Esophagus squamous epithelium (tissue), 5 donors: ENCODE results near the gene ATP2B2. TPM values are rescaled to one million over a fixed set of nuclear protein-coding genes. Genes with fewer than 3 reads are reported as not detected.

Source experiments
- DNase-seq: peaks from one replicate; lab custom pipeline; 2025; lab: John Stamatoyannopoulos, UW
- H3K27ac ChIP-seq, 4 donors: fragments of 200-600 bp; sonication (generic); one replicate each; pipeline ENCODE4 v1.5.1; 2016 to 2019; ENCODE audit warnings: mild to moderate bottlenecking in 1 of 4
- H3K27me3 ChIP-seq, 4 donors: fragments of 200-600 bp; sonication (generic); 1 replicate in 3 of 4; 2 replicates in 1 of 4; pipeline versions ENCODE4 v1.5.1 to v1.6.0; 2017 to 2021; ENCODE audit warnings: antibody characterized with exemption in 1 of 4
- H3K36me3 ChIP-seq, 3 donors: fragments of 200-600 bp; sonication (generic); one replicate each; pipeline ENCODE4 v1.5.1; 2016 to 2019
- H3K4me1 ChIP-seq, 3 donors: fragments of 200-600 bp; sonication (generic); one replicate each; pipeline ENCODE4 v1.5.1; 2017 to 2019
- H3K4me3 ChIP-seq, 4 donors: fragments of 200-600 bp; sonication (generic); 1 replicate in 3 of 4; 2 replicates in 1 of 4; pipeline ENCODE4 v1.5.1; 2016 to 2019; ENCODE audit warnings: mild to moderate bottlenecking in 2 of 4, moderate library complexity in 1 of 4
- H3K9me3 ChIP-seq, 3 donors: fragments of 200-600 bp; sonication (generic); one replicate each; pipeline ENCODE4 v1.5.1; 2016 to 2019
- CTCF ChIP-seq, 6 experiments: fragments of 450-650 bp in 4 of 6; fragments of 200-600 bp in 2 of 6; sonication (generic) in 2 of 6; IDR thresholded peaks; one replicate each; pipeline ENCODE4 v1.5.1; 2016 to 2019; ENCODE audit warnings: antibody characterized with exemption in 6 of 6, mild to moderate bottlenecking in 4 of 6, moderate library complexity in 4 of 6
- POLR2A ChIP-seq, 4 donors: fragments of 450-650 bp; IDR thresholded peaks; one replicate each; pipeline ENCODE4 v1.6.1; 2017; ENCODE audit warnings: antibody characterized with exemption in 4 of 4, mild to moderate bottlenecking in 4 of 4, moderate library complexity in 3 of 4
- WGBS, 2 donors: methylation state at CpG; one replicate each; pipeline ENCODE4 v1.1.5; 2018; 5-methylcytosine and 5-hydroxymethylcytosine counted together
- intact Hi-C: fragments of 100-400 bp; cut with DNase I; formaldehyde crosslinking; loops from one replicate; pipeline ENCODE4 v1.15.0; 2022
- total RNA-seq, 4 donors: library from RNA; depleted of rRNA; stranded (reverse); fragments of >200 nt; gene quantifications; one replicate each; pipeline ENCODE4 v1.1.0, GENCODE V29; 2016
- donor health status: DM: yes; HTN: yes; CAD: no.

ATP2B2 gene
- total RNA-seq, 4 donors from 2014 or later, result 0.31 to 0.57 (median 0.42) TPM

DNA sequence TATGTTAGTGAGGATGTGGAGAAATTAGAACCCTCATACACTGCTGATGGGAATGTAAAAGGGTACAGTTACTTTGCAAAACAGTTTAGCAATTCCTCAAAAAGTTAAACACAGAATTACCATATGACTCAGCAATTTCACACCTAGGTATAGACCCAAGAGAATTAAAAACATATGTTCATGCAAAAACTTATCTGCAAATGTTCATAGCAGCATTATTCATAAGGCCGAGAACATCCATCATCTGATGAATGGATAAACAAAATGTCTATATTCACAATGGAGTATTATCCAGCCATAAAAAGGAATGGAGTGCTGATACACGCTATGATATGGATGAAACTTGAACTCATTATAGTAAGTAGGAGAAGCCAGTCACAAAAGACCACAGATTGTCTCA, 194.8 kb downstream of the ATP2B2 start:
- Histone ChIP-seq H3K27ac (no peak overlapping the region), H3K9me3 (no peaks in the 10 kb centered on the region), H3K4me3 (no peak overlapping the region), H3K27me3 (no peaks in the 10 kb centered on the region), H3K36me3 (peaks cover 19 to 94% (median 49%) of the 10 kb centered on the region in 3 donors), H3K4me1 (no peaks in the 10 kb centered on the region)
- 77 to 79% methylated on average over 2 of the region's 2 CpGs for WGBS, 2 donors
- TF ChIP-seq POLR2A (IDR thresholded peaks at IDR 0.05), result no peak
- no peak for TF ChIP-seq CTCF (IDR thresholded peaks at IDR 0.05)
- intact Hi-C loops, result no loop called here
- no peak for DNase-seq

DNA sequence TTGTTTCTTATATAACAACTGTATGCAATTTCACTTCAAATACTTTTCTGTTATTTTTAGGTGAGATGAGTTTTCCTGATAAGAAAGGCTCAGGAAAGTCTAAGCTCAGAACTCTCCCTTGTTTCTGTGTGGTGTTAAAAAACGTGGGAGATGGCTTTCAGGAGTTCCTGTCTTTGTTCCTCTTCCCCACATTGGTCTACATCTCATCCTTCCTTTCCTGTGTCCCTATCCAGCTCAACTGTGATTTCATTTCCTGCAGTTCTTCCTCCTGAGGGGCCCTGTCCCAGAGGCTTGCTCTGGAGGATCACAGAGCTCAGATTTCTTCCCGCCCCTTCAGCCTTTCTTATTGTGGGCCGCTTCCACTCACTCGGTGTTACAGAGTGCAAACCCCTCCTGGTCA, 195.7 kb downstream of the ATP2B2 start:
- intact Hi-C loops, result no loop called here
- H3K4me3 ChIP-seq, result no peak overlapping the region
- 53 to 56% methylated on average over 2 to 4 of the region's 4 CpGs for WGBS, 2 donors
- TF ChIP-seq CTCF (IDR thresholded peaks at IDR 0.05) (no peak), POLR2A (IDR thresholded peaks at IDR 0.05) (no peak)
- H3K4me1 ChIP-seq, result no peaks in the 10 kb centered on the region
- peaks cover 22 to 94% (median 49%) of the 10 kb centered on the region in 3 donors for H3K36me3 ChIP-seq
- no peaks in the 10 kb centered on the region for H3K27me3 ChIP-seq
- no peak overlapping the region for H3K27ac ChIP-seq
- no peak for DNase-seq
- no peaks in the 10 kb centered on the region for H3K9me3 ChIP-seq

- DNase-seq, result no peak
- H3K9me3 ChIP-seq, result no peaks in the 10 kb centered on the region
- H3K4me1 ChIP-seq, result no peaks in the 10 kb centered on the region
- H3K27ac ChIP-seq, result no peak overlapping the region
- H3K36me3 ChIP-seq, result peaks cover 32 to 94% (median 40%) of the 10 kb centered on the region in 3 donors
- no peaks in the 10 kb centered on the region for H3K27me3 ChIP-seq
- intact Hi-C loops, result no loop called here
- H3K4me3 ChIP-seq, result no peak overlapping the region
- no peak for TF ChIP-seq CTCF (IDR thresholded peaks at IDR 0.05)
- no peak for TF ChIP-seq POLR2A (IDR thresholded peaks at IDR 0.05)
- WGBS, 2 donors, result 89 to 93% methylated on average over 7 of the region's 7 CpGs
These were observed 196.7 kb downstream of the ATP2B2 start for GRCh38 chr3:10308678-10309077.

DNA sequence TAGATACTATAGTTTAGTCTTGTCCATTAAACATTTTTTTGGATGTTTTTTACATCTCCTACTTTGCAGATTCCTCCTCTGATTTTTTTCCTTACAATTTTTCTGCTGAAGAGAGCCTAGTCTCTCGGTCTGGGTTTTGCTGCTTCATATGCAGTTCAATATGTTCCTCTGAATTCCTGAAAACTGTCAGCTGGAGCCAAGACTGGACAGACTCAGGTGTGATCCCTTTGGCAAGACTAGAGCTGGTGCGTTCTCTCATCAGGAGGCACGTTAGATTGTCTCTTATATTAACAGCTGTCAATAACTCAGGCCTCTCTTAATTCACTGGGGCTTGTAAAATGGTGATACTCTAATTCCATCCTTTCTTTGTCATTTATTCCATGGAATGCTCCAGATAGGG, 199.2 kb downstream of the ATP2B2 start:
- no peaks in the 10 kb centered on the region for H3K4me1 ChIP-seq
- no peak for DNase-seq
- H3K4me3 ChIP-seq, result no peak overlapping the region
- H3K27ac ChIP-seq, result no peak overlapping the region
- intact Hi-C loops, result no loop called here
- TF ChIP-seq CTCF (IDR thresholded peaks at IDR 0.05), result no peak
- TF ChIP-seq POLR2A (IDR thresholded peaks at IDR 0.05), result no peak
- H3K36me3 ChIP-seq, result peaks cover 31 to 94% (median 43%) of the 10 kb centered on the region in 3 donors
- H3K27me3 ChIP-seq, result no peaks in the 10 kb centered on the region
- H3K9me3 ChIP-seq, result no peaks in the 10 kb centered on the region
- 91 to 93% methylated on average over 3 of the region's 3 CpGs for WGBS, 2 donors

DNA sequence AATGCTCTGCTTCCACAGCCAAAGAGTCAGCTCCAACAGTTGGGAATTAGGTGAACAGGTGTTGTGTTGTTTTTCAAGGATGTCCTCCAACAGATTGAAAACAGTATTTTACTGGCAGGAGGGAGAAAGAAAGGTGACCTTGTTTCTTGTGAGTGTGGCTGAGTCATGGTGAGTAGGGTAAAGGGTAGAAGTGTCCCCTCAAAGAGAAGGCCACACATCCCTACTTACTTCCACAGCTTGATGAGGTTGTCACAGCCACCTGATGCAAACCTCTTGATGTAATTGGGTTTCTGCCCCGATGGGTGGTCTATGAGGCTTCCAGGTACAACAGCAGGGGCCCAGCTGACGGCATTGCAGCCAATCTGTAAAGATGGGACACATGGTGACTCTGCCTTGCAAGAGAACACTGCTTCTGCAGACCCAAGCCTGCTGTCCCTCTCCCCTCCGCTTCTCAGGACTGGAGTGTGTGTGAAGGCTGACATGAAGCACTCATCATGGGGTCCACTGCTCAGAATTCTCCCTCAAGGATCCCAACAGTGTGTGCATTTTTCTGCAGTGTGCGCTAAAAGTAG, 200.0 kb downstream of the ATP2B2 start:
- DNase-seq, result no peak
- Histone ChIP-seq H3K9me3 (no peaks in the 10 kb centered on the region), H3K27ac (no peak overlapping the region), H3K4me1 (no peaks in the 10 kb centered on the region), H3K36me3 (peaks cover 31 to 94% (median 41%) of the 10 kb centered on the region in 3 donors), H3K4me3 (no peak overlapping the region), H3K27me3 (no peaks in the 10 kb centered on the region)
- intact Hi-C loops, result no loop called here
- TF ChIP-seq CTCF (IDR thresholded peaks at IDR 0.05) (no peak), POLR2A (IDR thresholded peaks at IDR 0.05) (no peak)
- 88 to 100% methylated on average over 2 to 4 of the region's 4 CpGs for WGBS, 2 donors
